ENCODE results near the gene VPS52. TPM values are rescaled to one million over a fixed set of nuclear protein-coding genes. Genes with fewer than 3 reads are reported as not detected.
"Not testable (repeated sequence)": the region's sequence is repeated elsewhere in the genome, so short reads cannot be mapped to it uniquely, and the experiment has no call there.

VPS52 gene
- total RNA-seq, 3 donors from 2014 or later = 58.2 to 82.6 (median 72.7) TPM

DNA sequence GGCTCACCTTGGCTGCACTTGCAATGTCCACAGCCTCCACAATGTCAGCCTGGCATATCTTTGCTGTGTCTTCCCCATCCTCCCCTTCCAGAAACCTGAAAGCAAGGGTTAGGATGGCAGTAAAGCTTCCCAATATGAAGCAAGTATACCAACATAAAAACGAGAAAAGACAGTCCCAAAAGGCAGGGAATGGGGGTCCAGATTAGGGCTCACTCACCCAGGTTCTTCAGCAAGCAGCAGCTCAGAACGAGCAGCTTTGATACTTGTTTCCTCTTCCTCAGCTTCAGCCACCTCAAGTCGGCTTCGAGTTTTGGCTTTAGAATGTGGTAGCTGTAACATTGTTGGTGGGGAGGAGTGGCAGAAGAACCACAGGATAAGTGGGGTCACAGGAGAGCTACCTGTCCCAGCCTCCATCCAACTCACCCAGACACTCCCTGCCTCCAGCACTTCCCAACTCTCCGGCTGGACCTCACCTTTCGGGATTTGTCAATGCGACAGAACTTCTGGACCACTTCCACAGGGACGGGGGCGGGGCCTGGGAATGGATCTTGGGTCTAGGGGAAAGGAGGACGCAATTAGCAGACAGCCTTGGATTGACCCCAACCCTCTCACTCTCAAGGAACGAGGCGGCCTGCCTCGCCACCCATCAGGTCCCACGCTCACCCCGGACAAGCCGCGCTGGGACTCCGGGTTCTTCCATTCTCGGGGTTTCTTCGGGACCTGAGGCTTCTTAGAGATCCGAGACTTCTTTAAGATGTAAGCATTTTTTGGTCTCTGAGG, 16.7 kb upstream of the VPS52 start:
- H3K9me3 ChIP-seq = no peaks in the 10 kb centered on the region
- H3K4me1 ChIP-seq (ENCODE audit: low read depth) = peaks cover 18% of the 10 kb centered on the region
- no peaks in the 10 kb centered on the region for H3K36me3 ChIP-seq (ENCODE audit: low read depth)
- peak overlapping the region; percentile 54 for H3K4me3 ChIP-seq
- ATAC-seq = no peak
- intact Hi-C loops (cut with DNase I, micrococcal nuclease) = no loop called here
- no peak for DNase-seq
- TF ChIP-seq, protein P1, sequence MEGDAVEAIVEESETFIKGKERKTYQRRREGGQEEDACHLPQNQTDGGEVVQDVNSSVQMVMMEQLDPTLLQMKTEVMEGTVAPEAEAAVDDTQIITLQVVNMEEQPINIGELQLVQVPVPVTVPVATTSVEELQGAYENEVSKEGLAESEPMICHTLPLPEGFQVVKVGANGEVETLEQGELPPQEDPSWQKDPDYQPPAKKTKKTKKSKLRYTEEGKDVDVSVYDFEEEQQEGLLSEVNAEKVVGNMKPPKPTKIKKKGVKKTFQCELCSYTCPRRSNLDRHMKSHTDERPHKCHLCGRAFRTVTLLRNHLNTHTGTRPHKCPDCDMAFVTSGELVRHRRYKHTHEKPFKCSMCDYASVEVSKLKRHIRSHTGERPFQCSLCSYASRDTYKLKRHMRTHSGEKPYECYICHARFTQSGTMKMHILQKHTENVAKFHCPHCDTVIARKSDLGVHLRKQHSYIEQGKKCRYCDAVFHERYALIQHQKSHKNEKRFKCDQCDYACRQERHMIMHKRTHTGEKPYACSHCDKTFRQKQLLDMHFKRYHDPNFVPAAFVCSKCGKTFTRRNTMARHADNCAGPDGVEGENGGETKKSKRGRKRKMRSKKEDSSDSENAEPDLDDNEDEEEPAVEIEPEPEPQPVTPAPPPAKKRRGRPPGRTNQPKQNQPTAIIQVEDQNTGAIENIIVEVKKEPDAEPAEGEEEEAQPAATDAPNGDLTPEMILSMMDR (IDR thresholded peaks at IDR 0.05) = no peak

DNA sequence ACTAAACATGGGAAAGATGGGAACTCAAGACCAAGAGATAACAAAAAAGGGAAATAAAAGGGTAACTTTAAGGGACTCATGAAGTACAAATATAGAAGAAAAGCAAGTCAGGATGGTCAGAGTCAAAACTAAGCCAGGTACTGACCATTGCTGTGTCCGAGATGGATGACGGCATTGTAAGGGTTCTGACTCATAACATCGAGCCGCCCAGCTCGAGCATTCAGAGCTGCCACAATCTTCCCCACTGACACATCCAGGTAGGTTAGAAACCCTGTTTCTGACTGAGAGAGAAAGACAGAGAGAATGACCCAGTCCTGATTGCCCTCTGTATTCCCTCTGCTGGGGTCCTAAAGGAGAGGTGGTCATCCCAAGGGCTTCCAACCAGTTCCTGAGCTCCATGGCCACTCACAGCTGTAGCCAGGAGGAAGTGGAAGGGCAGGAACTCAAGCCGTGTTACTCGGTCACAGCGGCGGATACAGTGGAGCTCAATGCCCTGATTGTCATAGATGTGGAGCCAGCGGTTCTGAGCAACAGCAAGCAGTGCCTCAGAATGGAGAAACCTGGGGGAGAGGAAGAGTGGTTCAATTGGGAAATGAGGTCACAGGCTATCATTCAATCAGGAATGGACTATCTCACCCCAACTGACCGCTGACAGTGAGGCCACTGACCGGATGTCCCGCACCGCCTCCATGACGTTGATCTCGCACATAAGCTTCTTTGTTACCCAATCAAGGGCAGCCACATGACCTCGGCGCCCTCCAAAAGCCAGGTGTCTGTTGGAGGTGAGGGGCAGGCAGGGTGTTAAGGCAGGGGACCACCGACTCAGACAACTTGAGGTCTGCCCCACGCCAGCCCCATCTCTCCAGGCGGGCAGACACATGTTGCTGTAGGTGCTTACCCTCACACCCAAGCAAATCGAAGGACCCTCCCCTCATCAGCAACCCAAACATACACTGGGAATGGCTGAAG, 15.6 kb upstream of the VPS52 start:
- Histone ChIP-seq H3K36me3 (ENCODE audit: low read depth) (no peaks in the 10 kb centered on the region), H3K4me1 (ENCODE audit: low read depth) (peaks cover 18% of the 10 kb centered on the region), H3K9me3 (no peaks in the 10 kb centered on the region), H3K4me3 (no peak overlapping the region)
- intact Hi-C loops (cut with DNase I, micrococcal nuclease) = no loop called here
- DNase-seq = peak in 1 of 3 donors; percentile 34
- ATAC-seq = no peak
- TF ChIP-seq, protein P1 (IDR thresholded peaks at IDR 0.05) = no peak

DNA sequence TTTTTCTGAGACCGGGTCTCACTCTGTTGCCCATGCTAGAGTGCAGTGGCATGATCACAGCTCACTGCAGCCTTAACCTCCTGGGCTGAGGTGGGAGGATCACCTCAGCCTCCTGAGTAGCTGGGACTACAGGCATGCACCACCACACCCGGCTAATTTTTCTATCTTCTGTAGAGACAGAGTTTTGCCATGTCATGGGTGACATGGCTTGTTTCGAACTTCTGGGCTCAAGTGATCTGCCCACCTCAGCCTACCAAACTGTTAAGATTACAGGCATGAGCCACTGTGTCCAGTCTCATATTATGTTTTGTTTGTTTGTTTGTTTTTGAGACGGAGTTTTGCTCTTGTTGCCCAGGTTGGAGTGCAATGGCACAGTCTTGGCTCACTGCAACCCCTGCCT, 13.5 kb upstream of the VPS52 start:
- H3K4me3 ChIP-seq; intact Hi-C loops (cut with DNase I, micrococcal nuclease); H3K9me3 ChIP-seq; H3K36me3 ChIP-seq (ENCODE audit: low read depth); ATAC-seq; DNase-seq; H3K4me1 ChIP-seq (ENCODE audit: low read depth): not testable (repeated sequence)

DNA sequence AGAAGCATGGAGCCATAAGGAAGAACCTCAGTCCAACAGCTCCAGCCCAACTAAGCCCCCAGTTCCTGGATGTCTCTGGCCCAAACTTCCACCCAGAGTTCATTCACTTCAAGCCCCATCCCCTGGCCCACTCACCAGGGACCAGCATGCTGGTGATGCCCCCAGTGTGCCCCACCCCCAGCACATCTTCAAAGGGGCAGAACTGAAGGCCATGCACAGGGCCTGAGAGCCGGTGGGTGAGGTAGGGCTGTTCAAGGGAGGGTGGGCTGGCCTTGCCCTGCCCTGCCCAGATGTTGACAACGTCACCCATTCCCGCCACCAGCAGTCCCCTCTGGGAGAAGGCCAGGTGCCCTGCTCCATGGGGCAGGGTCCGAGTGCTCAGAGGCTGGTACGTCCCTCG, 8.9 kb upstream of the VPS52 start:
- H3K36me3 ChIP-seq (ENCODE audit: low read depth) = no peaks in the 10 kb centered on the region
- intact Hi-C loops (cut with DNase I, micrococcal nuclease) = no loop called here
- no peak for ATAC-seq
- DNase-seq = no peak
- H3K4me1 ChIP-seq (ENCODE audit: low read depth) = peaks cover 18% of the 10 kb centered on the region
- no peak overlapping the region for H3K4me3 ChIP-seq
- TF ChIP-seq, protein P1 (IDR thresholded peaks at IDR 0.05) = no peak
- H3K9me3 ChIP-seq = no peaks in the 10 kb centered on the region

DNA sequence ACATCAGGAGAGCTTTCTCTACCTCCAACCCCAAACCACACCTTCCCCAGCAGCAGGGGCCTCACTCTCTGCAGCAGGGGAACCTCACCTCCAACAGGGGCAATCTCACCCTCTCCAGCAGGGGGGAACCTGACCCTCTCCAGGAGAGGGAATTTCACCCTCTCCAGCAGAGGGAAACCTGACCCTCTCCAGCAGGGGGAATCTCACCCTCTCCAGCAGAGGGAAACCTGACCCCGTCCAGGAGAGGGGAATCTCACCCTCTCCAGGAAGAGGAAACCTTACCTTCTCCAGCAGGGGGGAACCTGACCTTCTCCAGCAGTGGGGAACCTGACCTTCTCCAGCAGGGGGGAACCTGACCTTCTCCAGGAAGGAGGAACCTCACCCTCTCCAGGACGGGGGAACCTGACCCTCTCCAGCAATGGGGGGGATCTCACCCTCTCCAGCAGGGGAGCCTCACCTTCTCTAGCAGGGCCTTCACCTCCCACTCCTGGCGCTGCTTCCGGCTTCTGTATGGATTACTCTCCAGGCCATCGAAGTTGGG, 8.4 kb upstream of the VPS52 start:
- Histone ChIP-seq H3K36me3 (ENCODE audit: low read depth) (no peaks in the 10 kb centered on the region), H3K4me1 (ENCODE audit: low read depth) (peaks cover 20% of the 10 kb centered on the region), H3K9me3 (no peaks in the 10 kb centered on the region), H3K4me3 (no peak overlapping the region)
- ATAC-seq = peak; percentile 5
- TF ChIP-seq, protein P1 (IDR thresholded peaks at IDR 0.05) = no peak
- intact Hi-C loops (cut with DNase I, micrococcal nuclease) = no loop called here
- DNase-seq = no peak

Measured in mucosa of descending colon (tissue), 3 donors.